ENCODE data around the gene METAP1. TPM values are rescaled to one million over a fixed set of nuclear protein-coding genes. Genes with fewer than 3 reads are reported as not detected.
"Not testable (repeated sequence)": the region's sequence is repeated elsewhere in the genome, so short reads cannot be mapped to it uniquely, and the experiment has no call there.

The METAP1 gene
- total RNA-seq, 1 donor from 2014 or later: 27.3 TPM

GRCh38 chr4:98996765-98997068 lies 1.2 kb downstream of the METAP1 start:
- no peak for DNase-seq (ENCODE audit: low read depth, low spot score)

DNA sequence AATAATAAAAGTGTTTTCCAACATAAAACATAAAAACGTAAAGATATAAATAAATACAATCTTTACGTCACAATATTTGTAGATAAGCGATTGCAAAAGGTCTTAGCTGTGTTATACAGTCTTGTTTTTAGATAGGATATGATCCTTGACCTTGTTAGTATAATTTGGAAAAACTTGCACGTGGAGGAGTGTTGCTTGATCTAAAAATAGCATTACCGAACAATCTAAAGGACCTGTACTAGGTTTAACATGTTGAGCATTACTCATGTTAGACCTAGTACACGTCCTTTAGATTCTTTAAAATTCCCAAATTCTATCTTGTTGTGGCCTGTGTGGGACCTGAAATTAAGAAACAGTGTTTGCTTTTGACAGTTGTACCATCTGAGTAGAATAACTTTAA lies 1.6 kb downstream of the METAP1 start:
- DNase-seq (ENCODE audit: low read depth, low spot score): no peak

- DNase-seq (ENCODE audit: low read depth, low spot score): no peak
Measured at GRCh38 chr4:98998551-98998950, 3.0 kb downstream of the METAP1 start.

DNA sequence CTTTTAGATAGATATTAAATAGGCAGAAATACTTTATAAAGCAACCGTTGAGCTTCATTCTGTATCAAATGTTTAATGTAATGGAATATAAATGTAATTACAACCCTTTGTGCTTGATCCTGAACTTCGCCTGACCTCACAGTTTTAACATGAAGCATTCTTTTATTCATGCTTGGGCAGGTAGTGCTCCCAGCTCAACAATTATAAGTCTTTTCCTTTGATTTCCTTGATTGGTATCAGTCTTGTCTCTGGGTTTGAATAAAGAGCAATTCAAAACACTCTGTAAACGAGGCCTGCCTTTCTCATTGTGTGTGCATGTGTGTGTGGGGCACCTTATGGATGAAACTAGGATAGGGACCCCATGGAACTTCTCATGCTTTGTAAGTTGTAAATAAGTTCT lies 6.8 kb downstream of the METAP1 start:
- no peak for DNase-seq (ENCODE audit: low read depth, low spot score)

GRCh38 chr4:99008051-99008450 lies 12.5 kb downstream of the METAP1 start:
- DNase-seq (ENCODE audit: low read depth, low spot score): no peak

DNA sequence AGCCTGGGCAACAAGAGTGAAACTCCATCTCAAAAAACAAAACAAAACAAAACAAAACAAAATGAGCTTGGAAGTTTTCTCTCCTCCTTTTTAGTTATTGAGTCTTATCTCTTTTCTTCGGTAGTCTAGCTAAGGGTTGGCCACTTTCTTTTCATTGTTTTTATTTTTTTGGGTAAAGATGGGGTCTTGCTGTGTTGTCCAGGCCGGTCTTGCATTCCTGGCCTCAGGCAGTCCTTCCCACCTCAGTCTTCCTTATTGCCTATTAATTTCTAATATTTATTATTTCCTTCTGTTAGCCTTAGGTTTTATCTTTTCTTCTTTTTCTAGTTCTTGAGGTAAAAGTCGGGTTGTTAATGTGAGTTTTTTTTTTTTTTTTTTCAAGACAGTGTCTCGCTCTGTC lies 16.4 kb downstream of the METAP1 start:
- DNase-seq (ENCODE audit: low read depth, low spot score): no peak

DNA sequence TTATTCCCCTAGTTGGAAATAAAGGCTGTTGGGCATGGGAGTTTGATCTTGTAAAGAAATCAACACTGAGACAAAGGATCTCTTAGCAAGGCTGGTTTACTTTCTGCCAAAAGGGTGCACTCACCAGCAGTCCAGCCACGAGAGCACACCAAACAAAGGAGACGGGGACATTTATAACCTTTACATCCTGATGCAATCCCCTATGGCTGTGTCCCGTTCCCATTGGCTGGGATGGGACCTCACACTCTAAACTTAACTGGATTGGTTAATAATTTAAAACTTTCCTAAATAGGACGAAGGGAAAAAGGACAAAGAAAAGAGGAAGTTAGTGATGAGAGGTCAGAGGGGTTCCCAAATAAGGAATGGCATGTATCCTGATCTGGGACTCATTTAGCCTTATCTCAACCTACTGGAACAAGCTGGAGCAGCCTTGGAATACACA lies 17.9 kb downstream of the METAP1 start:
- no peak for DNase-seq (ENCODE audit: low read depth, low spot score)

GRCh38 chr4:99013884-99014523 lies 18.5 kb downstream of the METAP1 start:
- DNase-seq (ENCODE audit: low read depth, low spot score): no peak

- DNase-seq (ENCODE audit: low read depth, low spot score): no peak
Measured at GRCh38 chr4:99021386-99021785, 25.9 kb downstream of the METAP1 start.

DNA sequence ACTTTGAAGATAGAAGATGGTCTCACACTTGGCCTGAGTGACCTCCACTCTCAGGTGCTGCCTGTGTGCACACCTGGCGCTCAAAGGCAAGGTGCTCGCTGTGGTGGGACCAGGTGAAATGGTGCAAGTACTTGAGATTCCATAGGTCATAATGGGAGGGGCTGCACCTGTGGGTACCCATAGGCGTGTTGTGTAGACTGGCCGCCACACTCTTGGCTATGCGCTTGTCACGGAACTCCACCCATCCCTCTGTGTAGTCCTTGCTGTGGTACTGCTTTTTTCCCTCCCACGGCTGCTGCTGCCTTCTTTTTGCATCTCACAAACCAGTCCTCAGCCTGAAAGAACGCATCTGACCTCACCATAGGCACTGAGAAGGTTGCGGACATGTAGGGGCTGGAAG lies 27.0 kb downstream of the METAP1 start:
- DNase-seq (ENCODE audit: low read depth, low spot score): no peak

GRCh38 chr4:99023800-99024251 lies 28.3 kb downstream of the METAP1 start:
- not testable (repeated sequence) for DNase-seq (ENCODE audit: low read depth, low spot score)

GRCh38 chr4:99024481-99025275 lies 29.2 kb downstream of the METAP1 start:
- no peak for DNase-seq (ENCODE audit: low read depth, low spot score)

DNA sequence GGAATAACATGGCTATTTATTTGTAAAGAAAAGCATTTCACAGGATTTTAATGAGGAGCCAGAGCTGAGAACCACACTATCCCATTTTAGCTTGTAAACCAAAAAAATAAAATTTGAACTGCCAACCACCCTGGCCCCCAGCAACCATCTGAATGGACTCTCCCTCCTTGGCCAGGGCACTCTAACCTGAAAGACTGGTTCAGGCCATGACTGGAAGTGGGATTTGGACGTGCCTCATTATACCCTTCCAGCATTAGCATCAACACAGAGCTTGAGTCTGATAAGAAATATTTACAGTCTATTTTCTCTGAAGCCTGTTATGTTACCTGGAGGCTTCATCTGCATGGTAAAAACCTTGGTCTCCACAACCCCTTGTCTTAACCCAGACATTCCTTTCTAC lies 30.0 kb downstream of the METAP1 start:
- DNase-seq (ENCODE audit: low read depth, low spot score): no peak

DNA sequence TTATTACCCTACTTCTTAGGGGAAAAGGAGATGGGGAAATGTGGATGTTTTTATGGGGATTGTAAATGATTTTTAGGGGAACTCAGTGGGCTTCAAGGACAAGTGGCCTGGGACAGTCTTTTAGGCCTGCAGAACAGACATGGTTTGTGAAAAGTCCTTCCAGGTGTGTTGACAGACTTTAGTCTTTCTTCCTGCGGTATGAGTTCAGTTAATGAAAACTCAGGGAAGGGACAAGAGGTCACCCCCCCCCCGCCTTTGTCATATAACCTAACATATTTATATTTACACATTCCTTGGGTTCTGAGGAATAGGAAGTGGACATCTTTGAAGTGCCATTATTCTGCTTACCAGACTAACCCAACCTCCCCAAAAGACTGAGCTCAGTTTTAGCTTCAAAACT lies 31.8 kb downstream of the METAP1 start:
- no peak for DNase-seq (ENCODE audit: low read depth, low spot score)

DNA sequence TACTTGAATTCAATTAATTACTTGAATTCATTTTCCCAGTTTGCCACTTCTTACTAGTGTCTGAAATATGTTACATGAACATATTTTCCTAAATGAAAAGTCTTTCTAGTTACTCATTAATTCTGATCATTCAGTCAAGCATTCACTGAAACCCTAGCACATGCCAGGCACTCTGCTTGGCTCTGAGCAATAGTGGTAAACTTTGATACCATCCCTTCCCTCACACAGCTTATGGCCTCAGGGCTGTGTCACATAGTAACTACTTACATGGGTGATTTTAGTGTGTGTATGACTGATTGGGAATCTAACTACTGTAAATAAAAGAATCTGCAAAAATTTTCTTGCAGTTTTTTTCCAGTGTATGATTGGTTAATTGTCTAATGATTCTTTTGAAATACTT lies 32.7 kb downstream of the METAP1 start:
- no peak for DNase-seq (ENCODE audit: low read depth, low spot score)

DNA sequence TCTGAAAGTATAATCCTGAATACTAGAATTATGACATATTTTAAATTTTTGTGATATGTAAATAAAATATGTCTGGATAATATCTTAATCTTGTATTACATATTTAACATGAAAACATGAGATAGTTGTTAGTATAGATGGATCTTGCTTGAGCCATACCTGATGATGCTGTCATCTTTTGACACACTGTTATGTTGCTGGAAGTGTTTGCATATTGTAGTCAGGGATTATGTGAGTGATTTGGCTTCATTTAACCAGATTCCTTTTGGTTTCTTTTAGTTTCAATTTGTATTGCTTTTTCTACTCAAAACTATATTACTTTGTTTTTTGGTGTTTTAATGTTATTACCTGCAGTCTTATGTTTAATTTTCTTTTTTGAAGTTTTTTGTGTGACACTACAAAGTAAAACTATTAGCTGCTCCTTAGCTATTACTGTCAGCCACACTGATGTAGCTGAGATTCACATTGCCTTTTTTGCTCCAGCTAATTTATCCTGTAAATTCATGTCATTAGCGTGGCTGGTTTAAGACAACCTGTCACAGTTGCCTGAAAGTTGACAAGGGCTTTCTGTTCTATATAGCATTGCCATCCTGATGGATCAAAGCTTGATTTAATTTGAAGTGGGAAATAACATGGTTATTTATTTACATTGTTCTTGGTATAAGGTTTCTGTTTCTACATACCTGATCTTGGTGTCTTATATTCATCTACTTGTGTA lies 33.7 kb downstream of the METAP1 start:
- no peak for DNase-seq (ENCODE audit: low read depth, low spot score)

- no peak for DNase-seq (ENCODE audit: low read depth, low spot score)
Measured at GRCh38 chr4:99029852-99030251, 34.3 kb downstream of the METAP1 start.

- DNase-seq (ENCODE audit: low read depth, low spot score): no peak
Measured at GRCh38 chr4:99033956-99034355, 38.4 kb downstream of the METAP1 start.

- no peak for DNase-seq (ENCODE audit: low read depth, low spot score)
Measured at GRCh38 chr4:99038213-99038612, 42.7 kb downstream of the METAP1 start.

DNA sequence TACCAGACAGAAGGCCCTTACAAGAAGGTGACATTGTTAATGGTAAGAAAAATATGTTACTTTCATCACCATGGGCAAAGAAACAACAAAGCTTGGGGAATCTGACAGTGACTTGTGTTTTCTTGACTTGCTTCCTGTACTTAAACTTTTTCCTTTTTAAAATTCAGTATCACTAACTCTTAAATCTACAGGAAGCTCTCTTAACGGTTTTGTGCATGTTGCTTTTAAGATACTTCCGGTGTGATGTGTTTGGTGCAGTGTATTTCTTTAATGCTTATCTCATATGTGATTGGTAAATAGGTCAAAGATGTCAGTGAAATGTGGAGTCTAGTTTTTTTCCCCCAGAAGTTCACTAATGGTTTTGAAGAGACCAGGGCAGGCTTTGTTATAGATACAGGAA lies 47.8 kb downstream of the METAP1 start:
- DNase-seq (ENCODE audit: low read depth, low spot score): no peak

DNA sequence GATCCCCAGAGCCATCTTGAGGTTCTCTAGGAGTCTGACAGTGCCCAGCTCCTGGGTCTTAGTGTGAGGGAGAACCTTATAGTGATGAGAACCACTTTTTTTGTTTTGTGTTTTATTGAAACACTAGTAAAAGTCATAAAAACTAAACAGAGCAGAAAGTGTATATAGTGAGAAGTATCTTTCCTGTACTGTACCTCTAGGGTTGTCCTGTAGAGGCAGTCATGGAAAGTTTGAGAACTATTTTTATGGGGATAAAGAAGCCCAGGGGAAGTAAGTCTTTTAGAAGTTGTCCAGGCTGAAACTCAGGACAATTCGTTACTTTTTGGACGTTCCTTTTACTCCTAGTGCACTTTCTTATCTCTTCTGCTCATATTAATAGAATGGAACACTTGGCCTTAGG lies 52.2 kb downstream of the METAP1 start:
- no peak for DNase-seq (ENCODE audit: low read depth, low spot score)

GRCh38 chr4:99052902-99053301 lies 57.4 kb downstream of the METAP1 start:
- no peak for DNase-seq (ENCODE audit: low read depth, low spot score)
